SK-N-SH treated with all-trans-retinoic acid at 6 μM for 48 hours (cell line): ENCODE measurements around the gene CRYBA4.

Experiments used
- ATAC-seq: fragments of 200-7000 bp; cut with Tn5 transposase; 3 replicates; pipeline ENCODE4 v1.9.1; 2020; ENCODE audit warnings: mild to moderate bottlenecking, moderate library complexity
- ARNTL ChIP-seq: fragments of 450-650 bp; formaldehyde crosslinking; IDR thresholded peaks from 2 replicates; pipeline ENCODE4 v1.5.0; 2020; ENCODE audit warnings: low read depth, mild to moderate bottlenecking, moderate library complexity, borderline replicate concordance
- BACH2 ChIP-seq: fragments of 250-450 bp; sonication (Bioruptor Pico); IDR thresholded peaks from 2 replicates; pipeline ENCODE4 v1.9.0; 2021; ENCODE audit warnings: mild to moderate bottlenecking, borderline replicate concordance
- GLIS3 ChIP-seq: fragments of 250-450 bp; sonication (Bioruptor Pico); IDR thresholded peaks from 2 replicates; pipeline ENCODE4 v1.5.0; 2020; ENCODE audit warnings: mild to moderate bottlenecking, moderate library complexity
- ISL1 ChIP-seq: fragments of 250-450 bp; sonication (Bioruptor Pico); IDR thresholded peaks from 2 replicates; pipeline ENCODE4 v2.1.2; 2022; ENCODE audit warnings: mild to moderate bottlenecking, moderate library complexity
- OSR1 ChIP-seq: fragments of 250-450 bp; sonication (Bioruptor Pico); IDR thresholded peaks from 2 replicates; pipeline ENCODE4 v1.8.0; 2022; ENCODE audit warnings: moderate library complexity, mild to moderate bottlenecking, inconsistent platforms
- PPARA ChIP-seq: fragments of 250-450 bp; sonication (Bioruptor Pico); IDR thresholded peaks from 2 replicates; pipeline ENCODE4 v1.5.0; 2020; ENCODE audit warnings: mild to moderate bottlenecking, borderline replicate concordance
- RARB ChIP-seq: fragments of 250-450 bp; sonication (Bioruptor Pico); IDR thresholded peaks from 2 replicates; pipeline ENCODE4 v1.8.0; 2021; ENCODE audit warnings: mild to moderate bottlenecking, moderate library complexity
- SNAI2 ChIP-seq: fragments of 250-450 bp; sonication (Bioruptor Pico); IDR thresholded peaks from 2 replicates; pipeline ENCODE4 v1.5.0; 2020; ENCODE audit warnings: mild to moderate bottlenecking, moderate library complexity
- TCF4 ChIP-seq: fragments of 250-450 bp; sonication (Bioruptor Pico); IDR thresholded peaks from 2 replicates; pipeline ENCODE4 v1.8.0; 2021; ENCODE audit warnings: mild to moderate bottlenecking, moderate library complexity, borderline replicate concordance
- TOX ChIP-seq: fragments of 250-450 bp; sonication (Bioruptor Pico); IDR thresholded peaks from 2 replicates; pipeline ENCODE4 v1.8.0; 2021; ENCODE audit warnings: mild to moderate bottlenecking, moderate library complexity, borderline replicate concordance
- ZC3H10 ChIP-seq: fragments of 250-450 bp; sonication (Bioruptor Pico); IDR thresholded peaks from 2 replicates; pipeline ENCODE4 v1.5.1; 2021; ENCODE audit warnings: mild to moderate bottlenecking, moderate library complexity
- ZFP3 ChIP-seq: fragments of 250-450 bp; sonication (Bioruptor Pico); IDR thresholded peaks from 2 replicates; pipeline ENCODE4 v1.5.0; 2020; ENCODE audit warnings: mild to moderate bottlenecking, moderate library complexity
- ZFP30 ChIP-seq: fragments of 450-650 bp; formaldehyde crosslinking; IDR thresholded peaks from 2 replicates; pipeline ENCODE4 v1.5.0; 2022; ENCODE audit warnings: mild to moderate bottlenecking, moderate library complexity
- ZNF565 ChIP-seq: fragments of 450-650 bp; formaldehyde crosslinking; conservative IDR thresholded peaks from 2 replicates; pipeline ENCODE4 v1.5.0; 2020; ENCODE audit warnings: low read depth, mild to moderate bottlenecking, moderate library complexity
- ZNF70 ChIP-seq: fragments of 450-650 bp; formaldehyde crosslinking; IDR thresholded peaks from 2 replicates; pipeline ENCODE4 v1.5.0; 2020; ENCODE audit warnings: mild to moderate bottlenecking, moderate library complexity
- ZNF8 ChIP-seq: fragments of 450-650 bp; formaldehyde crosslinking; IDR thresholded peaks from 2 replicates; pipeline ENCODE4 v1.5.0; 2020; ENCODE audit warnings: mild to moderate bottlenecking, moderate library complexity
- TF ChIP-seq, protein P1 (sequence below): fragments of 250-450 bp; sonication (Bioruptor Pico); IDR thresholded peaks from 2 replicates; pipeline ENCODE4 v1.5.1; 2020; ENCODE audit warnings: low read depth, mild to moderate bottlenecking, moderate library complexity
- TF ChIP-seq, protein P2 (sequence below): fragments of 250-450 bp; sonication (Bioruptor Pico); IDR thresholded peaks from 2 replicates; pipeline ENCODE4 v1.5.1; 2021; ENCODE audit warnings: mild to moderate bottlenecking, moderate library complexity
- TF ChIP-seq, protein P3 (sequence below): fragments of 250-450 bp; sonication (Bioruptor Pico); IDR thresholded peaks from 2 replicates; pipeline ENCODE4 v1.8.0; 2020; ENCODE audit warnings: mild to moderate bottlenecking, moderate library complexity, borderline replicate concordance
- TF ChIP-seq, protein P4 (sequence below): fragments of 250-450 bp; sonication (Bioruptor Pico); IDR thresholded peaks from 2 replicates; pipeline ENCODE4 v1.8.0; 2021; ENCODE audit warnings: low read depth, mild to moderate bottlenecking, moderate library complexity, borderline replicate concordance

The CRYBA4 gene

DNA sequence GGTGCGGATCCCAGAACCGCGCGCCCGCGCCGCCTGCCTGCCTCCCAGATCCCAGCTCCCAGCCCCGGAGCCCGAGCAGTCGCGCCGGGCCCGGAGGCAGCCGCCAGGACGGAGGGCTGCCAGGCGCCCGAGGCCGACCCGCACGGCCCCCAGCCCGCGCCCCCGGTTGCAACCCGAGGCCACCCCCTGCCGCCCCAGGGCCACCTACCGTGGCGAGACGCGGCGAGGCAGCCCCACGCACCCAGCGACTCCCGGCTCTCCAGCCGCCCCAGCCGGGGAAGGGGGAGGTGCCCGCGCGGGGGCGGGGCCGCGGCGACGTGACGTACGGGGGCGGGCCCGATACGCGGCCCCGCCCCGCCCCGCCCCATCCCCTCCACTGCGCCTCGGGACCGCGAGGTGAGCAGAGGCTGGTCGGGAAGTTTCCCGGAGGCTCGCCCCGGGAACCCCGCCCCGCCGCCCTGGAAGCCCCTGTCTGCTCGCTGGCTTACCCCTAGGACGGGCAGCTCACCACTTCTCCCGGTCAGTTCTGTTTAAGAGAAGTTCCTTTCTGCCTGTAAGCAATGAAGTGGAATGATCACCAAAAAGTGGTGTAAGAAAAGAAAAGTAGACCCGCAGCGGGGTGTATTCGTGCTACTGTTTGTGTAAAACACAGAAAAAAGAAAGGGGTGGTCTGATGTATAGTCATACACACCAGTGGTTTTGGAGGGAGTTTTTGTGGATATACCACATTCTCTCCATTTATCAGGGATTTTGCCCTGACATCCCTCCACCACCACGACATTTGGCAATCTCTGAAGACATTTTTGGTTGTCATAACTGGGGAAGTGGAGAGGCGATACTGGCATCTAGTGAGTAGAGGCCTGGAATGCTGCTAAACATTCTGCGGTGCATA is 31.7 kb upstream of the CRYBA4 start, which contains the start of gene TPST2:
Gene TPST2, minus strand, starts transcription at position 288 of the 892 bp plus-strand sequence. CDS start 48,502 bp downstream, outside the sequence.
- peak; percentile 83 for ATAC-seq
- TF ChIP-seq ZNF8 (CRISPR knock-in tag) (peak; percentile 84), BACH2 (CRISPR knock-in tag) (no peak)
- TF ChIP-seq, protein P1, sequence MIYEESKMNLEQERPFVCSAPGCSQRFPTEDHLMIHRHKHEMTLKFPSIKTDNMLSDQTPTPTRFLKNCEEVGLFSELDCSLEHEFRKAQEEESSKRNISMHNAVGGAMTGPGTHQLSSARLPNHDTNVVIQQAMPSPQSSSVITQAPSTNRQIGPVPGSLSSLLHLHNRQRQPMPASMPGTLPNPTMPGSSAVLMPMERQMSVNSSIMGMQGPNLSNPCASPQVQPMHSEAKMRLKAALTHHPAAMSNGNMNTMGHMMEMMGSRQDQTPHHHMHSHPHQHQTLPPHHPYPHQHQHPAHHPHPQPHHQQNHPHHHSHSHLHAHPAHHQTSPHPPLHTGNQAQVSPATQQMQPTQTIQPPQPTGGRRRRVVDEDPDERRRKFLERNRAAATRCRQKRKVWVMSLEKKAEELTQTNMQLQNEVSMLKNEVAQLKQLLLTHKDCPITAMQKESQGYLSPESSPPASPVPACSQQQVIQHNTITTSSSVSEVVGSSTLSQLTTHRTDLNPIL (CRISPR knock-in tag) = no peak
- TF ChIP-seq, all 23 proteins: peak for 1

DNA sequence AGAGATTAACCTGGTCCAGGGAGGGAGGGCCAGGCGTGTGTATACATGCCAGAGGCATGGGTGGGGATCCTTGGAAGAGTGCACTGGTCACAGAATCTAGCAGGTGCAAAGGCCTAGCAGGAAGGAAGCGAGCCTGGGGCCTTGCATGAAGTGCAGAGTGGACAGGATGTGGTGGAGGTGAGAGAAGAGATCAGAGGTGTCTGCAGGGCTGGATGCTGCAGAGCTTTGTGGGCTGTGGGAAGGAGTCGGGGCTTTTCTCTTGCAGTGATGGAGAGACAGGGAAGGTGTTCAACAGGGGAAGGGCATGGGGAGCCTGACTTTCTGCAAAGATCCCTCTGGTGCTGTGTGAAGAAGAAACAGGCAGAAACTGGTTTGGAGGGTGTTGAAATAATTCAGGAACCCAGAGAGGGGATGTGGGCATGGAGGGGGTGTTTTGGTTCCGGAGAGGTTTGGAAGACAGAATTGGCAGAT is 29.3 kb upstream of the CRYBA4 start:
- TF ChIP-seq ISL1 (CRISPR knock-in tag) = no peak
- TF ChIP-seq, protein P1 (CRISPR knock-in tag) = no peak
- ATAC-seq = no peak

DNA sequence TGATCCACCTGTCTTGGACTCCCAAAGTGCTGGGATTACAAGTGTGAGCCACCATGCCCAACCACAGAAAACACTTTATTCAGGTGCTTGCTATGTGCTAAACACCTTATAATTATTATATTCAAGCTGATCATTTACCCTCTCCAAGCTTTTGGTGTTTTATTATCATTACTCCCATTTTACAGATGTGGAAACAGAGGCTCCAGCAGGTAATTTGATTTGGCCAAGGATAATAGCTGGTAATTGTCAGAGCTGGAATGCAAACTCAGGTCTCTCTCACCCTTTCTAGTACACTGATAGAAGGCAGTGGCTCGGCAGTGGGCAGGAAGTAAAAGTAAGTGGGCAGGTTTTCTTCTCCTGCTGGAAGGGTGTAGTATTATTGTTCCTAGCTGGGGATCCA is 28.0 kb upstream of the CRYBA4 start:
- TF ChIP-seq TOX = no peak
- TF ChIP-seq ZNF565 (CRISPR knock-in tag) = no peak
- TF ChIP-seq ZNF70 = no peak
- TF ChIP-seq SNAI2 (CRISPR knock-in tag) = no peak
- TF ChIP-seq, protein P2, sequence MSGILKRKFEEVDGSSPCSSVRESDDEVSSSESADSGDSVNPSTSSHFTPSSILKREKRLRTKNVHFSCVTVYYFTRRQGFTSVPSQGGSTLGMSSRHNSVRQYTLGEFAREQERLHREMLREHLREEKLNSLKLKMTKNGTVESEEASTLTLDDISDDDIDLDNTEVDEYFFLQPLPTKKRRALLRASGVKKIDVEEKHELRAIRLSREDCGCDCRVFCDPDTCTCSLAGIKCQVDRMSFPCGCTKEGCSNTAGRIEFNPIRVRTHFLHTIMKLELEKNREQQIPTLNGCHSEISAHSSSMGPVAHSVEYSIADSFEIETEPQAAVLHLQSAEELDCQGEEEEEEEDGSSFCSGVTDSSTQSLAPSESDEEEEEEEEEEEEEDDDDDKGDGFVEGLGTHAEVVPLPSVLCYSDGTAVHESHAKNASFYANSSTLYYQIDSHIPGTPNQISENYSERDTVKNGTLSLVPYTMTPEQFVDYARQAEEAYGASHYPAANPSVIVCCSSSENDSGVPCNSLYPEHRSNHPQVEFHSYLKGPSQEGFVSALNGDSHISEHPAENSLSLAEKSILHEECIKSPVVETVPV (CRISPR knock-in tag) = no peak
- no peak for TF ChIP-seq ZFP3 (CRISPR knock-in tag)
- TF ChIP-seq, protein P3, sequence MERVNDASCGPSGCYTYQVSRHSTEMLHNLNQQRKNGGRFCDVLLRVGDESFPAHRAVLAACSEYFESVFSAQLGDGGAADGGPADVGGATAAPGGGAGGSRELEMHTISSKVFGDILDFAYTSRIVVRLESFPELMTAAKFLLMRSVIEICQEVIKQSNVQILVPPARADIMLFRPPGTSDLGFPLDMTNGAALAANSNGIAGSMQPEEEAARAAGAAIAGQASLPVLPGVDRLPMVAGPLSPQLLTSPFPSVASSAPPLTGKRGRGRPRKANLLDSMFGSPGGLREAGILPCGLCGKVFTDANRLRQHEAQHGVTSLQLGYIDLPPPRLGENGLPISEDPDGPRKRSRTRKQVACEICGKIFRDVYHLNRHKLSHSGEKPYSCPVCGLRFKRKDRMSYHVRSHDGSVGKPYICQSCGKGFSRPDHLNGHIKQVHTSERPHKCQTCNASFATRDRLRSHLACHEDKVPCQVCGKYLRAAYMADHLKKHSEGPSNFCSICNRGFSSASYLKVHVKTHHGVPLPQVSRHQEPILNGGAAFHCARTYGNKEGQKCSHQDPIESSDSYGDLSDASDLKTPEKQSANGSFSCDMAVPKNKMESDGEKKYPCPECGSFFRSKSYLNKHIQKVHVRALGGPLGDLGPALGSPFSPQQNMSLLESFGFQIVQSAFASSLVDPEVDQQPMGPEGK (CRISPR knock-in tag) = no peak
- TF ChIP-seq ISL1 (CRISPR knock-in tag) = no peak
- TF ChIP-seq, protein P4, sequence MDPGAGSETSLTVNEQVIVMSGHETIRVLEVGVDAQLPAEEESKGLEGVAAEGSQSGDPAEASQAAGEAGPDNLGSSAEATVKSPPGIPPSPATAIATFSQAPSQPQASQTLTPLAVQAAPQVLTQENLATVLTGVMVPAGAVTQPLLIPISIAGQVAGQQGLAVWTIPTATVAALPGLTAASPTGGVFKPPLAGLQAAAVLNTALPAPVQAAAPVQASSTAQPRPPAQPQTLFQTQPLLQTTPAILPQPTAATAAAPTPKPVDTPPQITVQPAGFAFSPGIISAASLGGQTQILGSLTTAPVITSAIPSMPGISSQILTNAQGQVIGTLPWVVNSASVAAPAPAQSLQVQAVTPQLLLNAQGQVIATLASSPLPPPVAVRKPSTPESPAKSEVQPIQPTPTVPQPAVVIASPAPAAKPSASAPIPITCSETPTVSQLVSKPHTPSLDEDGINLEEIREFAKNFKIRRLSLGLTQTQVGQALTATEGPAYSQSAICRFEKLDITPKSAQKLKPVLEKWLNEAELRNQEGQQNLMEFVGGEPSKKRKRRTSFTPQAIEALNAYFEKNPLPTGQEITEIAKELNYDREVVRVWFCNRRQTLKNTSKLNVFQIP = no peak
- no peak for TF ChIP-seq OSR1 (CRISPR knock-in tag)
- no peak for TF ChIP-seq PPARA (CRISPR knock-in tag)
- TF ChIP-seq, protein P1 (CRISPR knock-in tag) = no peak
- no peak for TF ChIP-seq ARNTL
- TF ChIP-seq, all 23 proteins: peak for 0

DNA sequence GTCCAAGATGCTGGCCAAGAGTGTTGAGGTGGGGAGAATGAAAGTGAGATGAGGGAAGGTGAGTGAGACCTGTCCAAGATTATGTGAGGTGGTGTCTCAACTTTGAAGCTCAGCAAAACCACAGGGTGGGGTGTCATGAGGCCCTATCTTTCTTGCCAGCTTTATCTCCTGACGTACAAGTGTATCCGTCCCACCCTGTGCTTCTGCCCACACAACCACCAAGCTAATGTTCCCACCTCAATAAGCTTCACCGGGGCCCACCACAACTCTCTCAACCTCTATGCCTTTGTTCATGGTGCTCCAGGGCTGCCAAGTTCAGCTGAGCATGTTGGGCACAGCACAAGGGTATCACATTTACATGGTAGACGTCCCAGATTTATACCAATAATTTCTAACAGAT is 24.7 kb upstream of the CRYBA4 start:
- no peak for ATAC-seq
- TF ChIP-seq TCF4 (CRISPR knock-in tag) (no peak), SNAI2 (CRISPR knock-in tag) (no peak), ISL1 (CRISPR knock-in tag) (no peak), ZC3H10 (CRISPR knock-in tag) (no peak), ARNTL (no peak), BACH2 (CRISPR knock-in tag) (no peak), TOX (no peak), ZNF8 (CRISPR knock-in tag) (no peak), GLIS3 (CRISPR knock-in tag) (no peak), ZFP30 (CRISPR knock-in tag) (no peak), RARB (CRISPR knock-in tag) (no peak), ZNF70 (no peak)
- TF ChIP-seq, all 23 proteins: peak for 0

More for the DNA sequence above, 28.0 kb upstream of the CRYBA4 start:
- ATAC-seq = no peak
